Medulla oblongata (tissue), 1 donor: Measurements from ENCODE around the gene CSRP1.
A peak's percentile ranks its signal among the peaks of the same experiment; 100 is the strongest.

Experiments
- DNase-seq: peaks from one replicate; pipeline ENCODE4 v3.0.0-alpha.2; 2015; ENCODE audit errors: extremely low spot score

Gene CSRP1

DNA sequence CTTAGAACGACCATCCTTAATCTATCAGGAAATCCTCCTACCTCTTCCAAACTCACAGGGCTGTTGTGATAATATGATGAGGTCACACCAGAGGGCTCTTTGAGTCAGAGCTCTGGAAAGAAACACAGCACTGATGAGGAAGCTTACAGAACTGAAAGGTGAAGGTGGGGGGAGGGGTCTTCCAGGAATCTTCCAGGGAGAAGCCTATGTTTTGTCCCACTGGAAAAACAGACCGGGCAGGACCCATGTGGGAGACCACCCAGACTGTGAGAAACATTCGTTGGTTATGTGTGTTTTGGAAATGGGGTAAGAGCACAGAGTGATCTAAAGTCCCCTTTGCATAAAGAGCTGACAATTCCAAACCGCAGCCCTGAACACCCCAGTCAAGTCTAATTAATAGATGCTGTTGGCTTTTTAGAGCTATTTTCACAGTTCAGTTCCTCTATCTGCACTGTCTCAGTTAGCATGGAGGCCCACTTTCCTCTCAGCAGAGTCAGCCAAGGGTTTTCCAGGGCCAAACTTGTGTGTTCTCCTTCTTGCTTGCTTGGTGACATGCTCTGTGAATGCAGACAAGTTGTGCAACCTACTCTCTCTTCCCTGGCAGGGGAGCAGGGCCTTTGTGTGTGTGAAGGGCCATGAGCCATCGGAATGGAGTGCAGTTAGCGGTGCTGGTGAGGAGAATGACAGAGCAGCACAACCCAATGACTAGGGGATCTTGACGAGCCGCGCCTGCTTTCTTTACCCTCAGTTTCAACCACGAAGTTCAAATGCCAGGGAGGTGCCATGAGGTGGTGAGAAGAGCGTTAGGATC lies 50.2 kb downstream of the CSRP1 start:
- peak; percentile 70 for DNase-seq

DNA sequence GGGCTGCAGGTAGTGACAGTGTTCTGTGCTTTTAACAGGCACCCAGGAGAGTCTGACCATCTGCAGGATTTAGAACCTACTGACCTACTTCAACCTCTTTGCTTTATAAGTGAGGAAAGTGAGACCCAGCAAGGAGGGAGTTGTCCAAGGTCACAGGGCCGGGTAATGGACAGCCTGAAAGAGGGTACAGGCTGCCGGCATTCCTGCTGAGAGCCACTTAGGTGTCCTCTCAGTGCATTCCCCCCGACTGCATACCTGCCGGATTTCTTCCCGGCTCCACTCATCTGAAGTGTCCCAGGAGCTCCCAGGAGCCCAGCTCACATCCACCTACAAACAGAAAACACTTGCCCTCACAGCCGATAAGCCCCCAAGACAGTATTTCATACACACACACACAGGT lies 51.8 kb downstream of the CSRP1 start:
- no peak for DNase-seq

DNA sequence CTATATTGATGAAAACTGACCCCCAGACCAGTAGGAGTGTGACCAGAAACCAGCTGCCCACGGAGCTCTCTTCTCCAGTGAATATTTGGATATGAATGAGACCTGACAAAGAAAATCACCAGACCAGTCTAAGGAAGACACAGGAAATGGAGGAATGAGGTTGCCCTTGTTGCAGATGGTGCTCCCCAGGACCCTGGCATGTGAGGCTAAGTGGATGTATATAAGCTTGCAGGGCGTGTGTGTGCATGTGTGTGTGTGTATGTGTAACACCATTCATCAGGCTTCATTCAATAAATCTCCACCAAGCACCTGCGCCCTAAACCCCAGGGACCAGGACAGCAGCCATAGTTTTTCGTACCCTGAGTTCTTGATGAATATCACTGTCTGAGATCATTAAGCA lies 52.3 kb downstream of the CSRP1 start:
- DNase-seq = no peak

- no peak for DNase-seq
Observed at GRCh38 chr1:201452866-201453265, 54.1 kb downstream of the CSRP1 start.

- peak; percentile 81 for DNase-seq
Observed at GRCh38 chr1:201450721-201451291, 56.1 kb downstream of the CSRP1 start.

DNA sequence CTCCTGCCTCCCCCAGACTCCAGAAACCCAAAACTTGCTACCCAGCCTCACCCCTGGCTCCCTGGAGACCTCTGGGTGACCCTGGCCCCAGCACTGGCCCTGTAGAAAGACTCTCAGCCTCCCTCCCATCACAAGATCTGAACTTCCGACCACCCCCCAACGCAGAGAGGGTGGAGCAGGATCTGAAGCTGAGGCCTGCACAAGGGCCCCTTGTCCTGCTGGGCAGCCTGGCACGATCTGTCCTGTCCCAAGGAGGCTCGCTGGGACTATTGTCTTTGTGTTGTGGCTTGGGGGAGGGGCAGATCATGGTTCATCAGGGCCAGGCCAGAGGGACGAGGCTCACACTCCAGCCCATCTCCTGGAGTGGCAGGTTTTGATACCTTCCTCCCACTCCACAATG lies 57.9 kb downstream of the CSRP1 start:
- peak; percentile 90 for DNase-seq

- DNase-seq = peak; percentile 93
Observed at GRCh38 chr1:201447903-201448871, 58.7 kb downstream of the CSRP1 start.

- DNase-seq = no peak
Observed at GRCh38 chr1:201445310-201445709, 61.6 kb downstream of the CSRP1 start.

DNA sequence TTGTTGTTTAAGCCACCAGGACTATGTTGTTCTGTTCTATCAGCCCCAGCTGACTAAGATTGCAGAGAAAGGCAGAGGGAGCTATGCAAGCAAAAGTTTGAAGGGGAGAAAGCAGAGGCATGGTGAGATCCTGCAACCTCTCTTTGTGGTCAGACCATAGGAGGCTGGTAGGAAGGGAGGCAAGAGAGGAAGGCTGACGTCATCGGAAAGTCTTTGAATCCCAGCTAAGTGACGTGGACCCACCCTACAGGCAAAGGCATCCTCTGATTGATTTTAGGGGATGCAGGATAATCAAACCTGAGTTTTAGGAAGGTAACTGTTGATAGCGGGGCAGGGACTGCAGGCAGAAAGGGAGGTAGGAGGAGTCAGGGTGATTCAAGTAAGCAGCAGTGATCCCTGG lies 62.1 kb downstream of the CSRP1 start:
- no peak for DNase-seq

DNA sequence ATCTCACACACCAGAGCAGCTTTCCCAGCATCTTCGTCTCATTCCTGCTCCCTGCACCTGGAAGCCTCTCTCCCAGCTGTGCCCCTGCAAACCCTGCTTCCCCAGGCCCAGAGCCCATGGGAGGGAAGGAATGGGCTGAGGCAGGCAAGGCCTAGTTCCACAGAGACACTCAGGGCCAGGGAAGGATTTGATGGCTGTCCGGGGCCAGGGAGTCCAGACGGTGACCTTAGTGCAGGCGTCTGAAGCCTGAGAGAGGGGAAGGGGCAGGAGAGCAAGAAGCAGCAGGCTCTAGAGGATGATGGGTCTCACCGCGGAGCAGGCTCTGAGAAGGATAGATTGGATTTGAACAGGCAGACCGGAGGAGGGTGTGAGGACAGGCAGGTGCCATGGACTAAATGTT lies 63.2 kb downstream of the CSRP1 start:
- no peak for DNase-seq

DNA sequence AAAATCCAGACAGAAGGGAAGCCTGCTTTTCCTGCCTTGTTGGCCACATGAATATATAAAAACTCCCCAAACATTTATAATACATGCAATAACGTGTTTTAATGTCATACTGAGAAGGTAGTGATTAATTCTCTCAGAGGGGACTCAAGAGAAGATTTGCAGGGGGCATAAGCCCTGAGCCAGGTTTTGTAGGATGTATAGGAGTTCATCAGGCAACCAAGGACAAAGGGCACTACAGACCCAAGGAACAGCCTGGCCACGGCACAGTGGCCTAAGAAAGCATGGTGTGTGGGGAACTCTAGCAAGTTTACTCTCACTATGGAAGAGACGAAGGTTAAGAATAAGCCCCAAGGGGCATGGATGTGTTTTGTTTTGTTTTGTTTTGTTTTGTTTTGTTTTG lies 70.0 kb downstream of the CSRP1 start:
- no peak for DNase-seq

DNA sequence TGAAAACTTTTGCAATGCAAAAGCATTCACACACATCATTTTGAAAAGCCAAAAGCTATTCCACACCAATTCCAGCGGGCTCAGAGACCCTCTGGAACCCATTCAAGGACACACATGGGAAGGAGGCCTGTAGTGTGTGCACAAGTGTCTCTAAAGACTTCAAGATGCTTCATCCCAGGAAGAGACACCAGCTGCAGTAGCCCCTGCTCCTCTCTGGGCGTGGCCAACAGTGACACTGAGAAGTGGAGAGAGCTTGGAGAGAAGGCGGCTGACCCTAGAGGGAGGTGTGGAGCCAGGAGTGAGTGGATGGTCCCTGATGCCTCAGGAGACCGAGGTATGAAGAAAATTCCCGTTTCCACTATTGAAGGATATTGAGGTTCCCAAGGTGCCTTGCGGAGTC lies 70.5 kb downstream of the CSRP1 start:
- no peak for DNase-seq

DNA sequence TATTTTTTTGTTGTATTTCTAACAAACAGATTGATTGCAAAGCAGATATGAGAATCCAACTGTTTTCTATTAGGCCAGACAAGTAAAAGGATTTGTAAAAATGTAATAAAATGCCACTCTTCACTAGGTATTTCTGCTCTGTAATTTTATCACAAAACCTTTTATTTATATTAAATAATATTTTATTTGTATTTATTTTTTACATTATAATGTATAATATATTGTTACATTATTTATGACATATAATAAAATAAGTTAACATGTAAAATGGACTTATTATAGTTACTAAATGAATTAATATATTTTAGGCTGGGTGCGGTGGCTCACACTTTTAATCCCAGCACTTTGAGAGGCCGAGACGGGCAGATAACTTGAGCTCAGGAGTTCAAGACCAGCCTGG lies 72.7 kb downstream of the CSRP1 start:
- DNase-seq = no peak

DNA sequence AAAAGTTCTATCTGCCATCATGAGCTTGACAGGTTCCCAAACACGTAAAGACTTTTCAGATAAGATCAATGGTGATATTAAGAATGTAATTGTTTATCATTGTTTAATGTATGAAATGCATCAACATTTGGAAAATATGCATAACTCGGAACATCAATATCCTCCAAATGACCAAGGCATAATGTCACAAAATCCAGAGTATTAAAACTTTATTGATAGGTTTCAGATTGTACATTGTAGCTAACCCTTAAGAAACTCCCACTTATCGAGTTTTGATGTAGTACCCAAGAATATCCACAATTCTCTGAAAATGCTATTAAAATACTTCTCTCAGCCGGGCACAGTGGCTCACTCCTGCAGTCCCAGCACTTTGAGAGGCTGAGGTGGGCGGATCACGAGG lies 73.3 kb downstream of the CSRP1 start:
- DNase-seq = no peak
